Measurements from ENCODE around the gene EEF1AKMT2.

The EEF1AKMT2 gene

GRCh38 chr10:124737221-124737620 lies 54.5 kb downstream of the EEF1AKMT2 start:
- Histone ChIP-seq H3K36me3 (ENCODE audit: control insufficient read depth in 1 of 2, insufficient read depth in 2 of 2, low read length in 2 of 2) (no peaks in the 10 kb centered on the region), H3K9me3 (ENCODE audit: control insufficient read depth in 1 of 2, low read length in 2 of 2) (no peaks in the 10 kb centered on the region), H3K4me1 (ENCODE audit: control insufficient read depth in 1 of 2, insufficient read depth in 2 of 2, low read length in 2 of 2) (peaks cover 81 to 99% of the 10 kb centered on the region in 2 donors), H3K4me3 (ENCODE audit: low read depth in 1 of 2, low read length in 2 of 2) (peak overlapping the region in 1 of 2 donors; percentile 16), H3K27ac (ENCODE audit: low read length) (peak overlapping the region; percentile 72), H3K27me3 (ENCODE audit: low read depth, low read length) (no peaks in the 10 kb centered on the region)

- peaks cover 75 to 95% of the 10 kb centered on the region in 2 donors for H3K4me1 ChIP-seq (ENCODE audit: control insufficient read depth in 1 of 2, insufficient read depth in 2 of 2, low read length in 2 of 2)
- peak overlapping the region in 1 of 2 donors; percentile 16 for H3K4me3 ChIP-seq (ENCODE audit: low read depth in 1 of 2, low read length in 2 of 2)
- H3K36me3 ChIP-seq (ENCODE audit: control insufficient read depth in 1 of 2, insufficient read depth in 2 of 2, low read length in 2 of 2) = no peaks in the 10 kb centered on the region
- peak overlapping the region; percentile 62 for H3K27ac ChIP-seq (ENCODE audit: low read length)
- no peaks in the 10 kb centered on the region for H3K27me3 ChIP-seq (ENCODE audit: low read depth, low read length)
- no peaks in the 10 kb centered on the region for H3K9me3 ChIP-seq (ENCODE audit: control insufficient read depth in 1 of 2, low read length in 2 of 2)
Observed at GRCh38 chr10:124736491-124737136, 55.1 kb downstream of the EEF1AKMT2 start.

- Histone ChIP-seq H3K27me3 (ENCODE audit: low read depth, low read length) (no peaks in the 10 kb centered on the region), H3K36me3 (ENCODE audit: control insufficient read depth in 1 of 2, insufficient read depth in 2 of 2, low read length in 2 of 2) (no peaks in the 10 kb centered on the region), H3K9me3 (ENCODE audit: control insufficient read depth in 1 of 2, low read length in 2 of 2) (no peaks in the 10 kb centered on the region), H3K4me1 (ENCODE audit: control insufficient read depth in 1 of 2, insufficient read depth in 2 of 2, low read length in 2 of 2) (peaks cover 70 to 86% of the 10 kb centered on the region in 2 donors), H3K27ac (ENCODE audit: low read length) (peak overlapping the region; percentile 62), H3K4me3 (ENCODE audit: low read depth in 1 of 2, low read length in 2 of 2) (peak overlapping the region in 1 of 2 donors; percentile 16)
Observed at GRCh38 chr10:124735491-124736286, 56.0 kb downstream of the EEF1AKMT2 start.

GRCh38 chr10:124734311-124735166 lies 57.1 kb downstream of the EEF1AKMT2 start:
- H3K9me3 ChIP-seq (ENCODE audit: control insufficient read depth in 1 of 2, low read length in 2 of 2) = no peaks in the 10 kb centered on the region
- no peaks in the 10 kb centered on the region for H3K27me3 ChIP-seq (ENCODE audit: low read depth, low read length)
- H3K4me1 ChIP-seq (ENCODE audit: control insufficient read depth in 1 of 2, insufficient read depth in 2 of 2, low read length in 2 of 2) = peaks cover 71 to 80% of the 10 kb centered on the region in 2 donors
- H3K27ac ChIP-seq (ENCODE audit: low read length) = peak overlapping the region; percentile 24
- H3K36me3 ChIP-seq (ENCODE audit: control insufficient read depth in 1 of 2, insufficient read depth in 2 of 2, low read length in 2 of 2) = no peaks in the 10 kb centered on the region
- H3K4me3 ChIP-seq (ENCODE audit: low read depth in 1 of 2, low read length in 2 of 2) = no peak overlapping the region

GRCh38 chr10:124733571-124734245 lies 58.0 kb downstream of the EEF1AKMT2 start:
- no peaks in the 10 kb centered on the region for H3K9me3 ChIP-seq (ENCODE audit: control insufficient read depth in 1 of 2, low read length in 2 of 2)
- H3K36me3 ChIP-seq (ENCODE audit: control insufficient read depth in 1 of 2, insufficient read depth in 2 of 2, low read length in 2 of 2) = no peaks in the 10 kb centered on the region
- H3K27me3 ChIP-seq (ENCODE audit: low read depth, low read length) = no peaks in the 10 kb centered on the region
- H3K4me1 ChIP-seq (ENCODE audit: control insufficient read depth in 1 of 2, insufficient read depth in 2 of 2, low read length in 2 of 2) = peaks cover 71 to 80% of the 10 kb centered on the region in 2 donors
- H3K27ac ChIP-seq (ENCODE audit: low read length) = peak overlapping the region; percentile 70
- H3K4me3 ChIP-seq (ENCODE audit: low read depth in 1 of 2, low read length in 2 of 2) = peak overlapping the region in 1 of 2 donors; percentile 25

GRCh38 chr10:124732931-124733570 lies 58.6 kb downstream of the EEF1AKMT2 start:
- H3K27ac ChIP-seq (ENCODE audit: low read length) = peak overlapping the region; percentile 70
- peaks cover 73 to 80% of the 10 kb centered on the region in 2 donors for H3K4me1 ChIP-seq (ENCODE audit: control insufficient read depth in 1 of 2, insufficient read depth in 2 of 2, low read length in 2 of 2)
- H3K36me3 ChIP-seq (ENCODE audit: control insufficient read depth in 1 of 2, insufficient read depth in 2 of 2, low read length in 2 of 2) = no peaks in the 10 kb centered on the region
- H3K27me3 ChIP-seq (ENCODE audit: low read depth, low read length) = no peaks in the 10 kb centered on the region
- H3K9me3 ChIP-seq (ENCODE audit: control insufficient read depth in 1 of 2, low read length in 2 of 2) = no peaks in the 10 kb centered on the region
- H3K4me3 ChIP-seq (ENCODE audit: low read depth in 1 of 2, low read length in 2 of 2) = peak overlapping the region in 1 of 2 donors; percentile 25

- Histone ChIP-seq H3K4me1 (ENCODE audit: control insufficient read depth in 1 of 2, insufficient read depth in 2 of 2, low read length in 2 of 2) (peaks cover 61 to 77% of the 10 kb centered on the region in 2 donors), H3K36me3 (ENCODE audit: control insufficient read depth in 1 of 2, insufficient read depth in 2 of 2, low read length in 2 of 2) (no peaks in the 10 kb centered on the region), H3K4me3 (ENCODE audit: low read depth in 1 of 2, low read length in 2 of 2) (no peak overlapping the region), H3K9me3 (ENCODE audit: control insufficient read depth in 1 of 2, low read length in 2 of 2) (no peaks in the 10 kb centered on the region), H3K27me3 (ENCODE audit: low read depth, low read length) (no peaks in the 10 kb centered on the region), H3K27ac (ENCODE audit: low read length) (no peak overlapping the region)
Observed at GRCh38 chr10:124731551-124731950, 60.1 kb downstream of the EEF1AKMT2 start.

- peaks cover 54 to 74% of the 10 kb centered on the region in 2 donors for H3K4me1 ChIP-seq (ENCODE audit: control insufficient read depth in 1 of 2, insufficient read depth in 2 of 2, low read length in 2 of 2)
- no peak overlapping the region for H3K27ac ChIP-seq (ENCODE audit: low read length)
- H3K36me3 ChIP-seq (ENCODE audit: control insufficient read depth in 1 of 2, insufficient read depth in 2 of 2, low read length in 2 of 2) = no peaks in the 10 kb centered on the region
- H3K9me3 ChIP-seq (ENCODE audit: control insufficient read depth in 1 of 2, low read length in 2 of 2) = no peaks in the 10 kb centered on the region
- H3K4me3 ChIP-seq (ENCODE audit: low read depth in 1 of 2, low read length in 2 of 2) = no peak overlapping the region
- H3K27me3 ChIP-seq (ENCODE audit: low read depth, low read length) = no peaks in the 10 kb centered on the region
Observed at GRCh38 chr10:124730790-124731189, 60.9 kb downstream of the EEF1AKMT2 start.

GRCh38 chr10:124728830-124729661 lies 62.6 kb downstream of the EEF1AKMT2 start:
- no peak overlapping the region for H3K4me3 ChIP-seq (ENCODE audit: low read depth in 1 of 2, low read length in 2 of 2)
- no peaks in the 10 kb centered on the region for H3K36me3 ChIP-seq (ENCODE audit: control insufficient read depth in 1 of 2, insufficient read depth in 2 of 2, low read length in 2 of 2)
- H3K9me3 ChIP-seq (ENCODE audit: control insufficient read depth in 1 of 2, low read length in 2 of 2) = no peaks in the 10 kb centered on the region
- peaks cover 51 to 65% of the 10 kb centered on the region in 2 donors for H3K4me1 ChIP-seq (ENCODE audit: control insufficient read depth in 1 of 2, insufficient read depth in 2 of 2, low read length in 2 of 2)
- H3K27ac ChIP-seq (ENCODE audit: low read length) = peak overlapping the region; percentile 56
- H3K27me3 ChIP-seq (ENCODE audit: low read depth, low read length) = no peaks in the 10 kb centered on the region

Measured in muscle layer of duodenum (tissue), 2 donors.